Sigmoid colon (tissue), 7 donors: ENCODE results near the gene SYPL2. TPM values are rescaled to one million over a fixed set of nuclear protein-coding genes. Genes with fewer than 3 reads are reported as not detected.

ENCODE experiments used
- DNase-seq: peaks from one replicate; pipeline ENCODE4 v3.0.0-alpha.2; 2019
- H3K27ac ChIP-seq, 4 donors: fragments of 200-600 bp; sonication (generic); one replicate each; pipeline ENCODE4 v1.5.1; 2016 to 2019; ENCODE audit warnings: mild to moderate bottlenecking in 1 of 4
- H3K27me3 ChIP-seq, 3 donors: fragments of 200-600 bp; sonication (generic); one replicate each; pipeline ENCODE4 v1.5.1; 2019; ENCODE audit warnings: mild to moderate bottlenecking in 1 of 3
- H3K36me3 ChIP-seq, 4 donors: fragments of 200-600 bp; sonication (generic); one replicate each; pipeline ENCODE4 v1.5.1; 2016 to 2019
- H3K4me1 ChIP-seq, 4 donors: fragments of 200-600 bp; sonication (generic); one replicate each; pipeline ENCODE4 v1.5.1; 2017 to 2019
- H3K4me3 ChIP-seq, 4 donors: fragments of 200-600 bp; sonication (generic); one replicate each; pipeline ENCODE4 v1.5.1; 2017 to 2019; ENCODE audit warnings: mild to moderate bottlenecking in 2 of 4, moderate library complexity in 1 of 4
- H3K9me3 ChIP-seq, 4 donors: fragments of 200-600 bp in 3 of 4; sonication (generic) in 3 of 4; one replicate each; pipeline versions ENCODE4 v1.5.1 to v1.6.1; 2013 to 2019
- CTCF ChIP-seq, 4 experiments: fragments of 450-650 bp in 3 of 4; fragments of 200-600 bp in 1 of 4; IDR thresholded peaks; one replicate each; pipeline ENCODE4 v1.5.1; 2016 to 2019; ENCODE audit warnings: antibody characterized with exemption in 4 of 4, mild to moderate bottlenecking in 3 of 4, moderate library complexity in 2 of 4
- EP300 ChIP-seq, 4 donors: sonication (generic); formaldehyde crosslinking; IDR thresholded peaks; one replicate each; pipeline ENCODE4 v1.6.1; 2017; ENCODE audit warnings: antibody characterized with exemption in 4 of 4
- POLR2A ChIP-seq, 2 donors: fragments of 450-650 bp; IDR thresholded peaks; one replicate each; pipeline ENCODE4 v1.6.1; 2016; ENCODE audit warnings: antibody characterized with exemption in 2 of 2, mild to moderate bottlenecking in 2 of 2, moderate library complexity in 2 of 2
- POLR2AphosphoS5 ChIP-seq, 4 donors: sonication (generic); formaldehyde crosslinking; IDR thresholded peaks; one replicate each; pipeline ENCODE4 v1.6.1; 2017; ENCODE audit warnings: antibody characterized with exemption in 4 of 4
- WGBS, 2 donors: extraction: QIAGEN DNeasy Blood & Tissue Kit; methylation state at CpG; one replicate each; pipeline ENCODE4 v1.1.7; 2013; 5-methylcytosine and 5-hydroxymethylcytosine counted together
- intact Hi-C: fragments of 100-400 bp; cut with DNase I; formaldehyde crosslinking; loops from one replicate; pipeline ENCODE4 v1.15.1; 2023
- polyA plus RNA-seq, 3 donors: library from polyadenylated mRNA; stranded (reverse); fragments of 200-250 nt; gene quantifications; one replicate each; pipeline ENCODE4 v1.2.3, GENCODE V29; 2013
- total RNA-seq, 4 donors: library from RNA; depleted of rRNA; stranded (reverse); fragments of >200 nt; gene quantifications; one replicate each; pipeline ENCODE4 v1.1.0, GENCODE V29; 2016
- donor health status: healthy with polysubstance abuse.
- donor health status: Bipolar disorder and iron deficiency.
- donor health status: healthy.

The SYPL2 gene
- total and polyA plus RNA-seq, 7 donors = under 0.01 to 6.9 (median 2.1) TPM; not detected in 1

DNA sequence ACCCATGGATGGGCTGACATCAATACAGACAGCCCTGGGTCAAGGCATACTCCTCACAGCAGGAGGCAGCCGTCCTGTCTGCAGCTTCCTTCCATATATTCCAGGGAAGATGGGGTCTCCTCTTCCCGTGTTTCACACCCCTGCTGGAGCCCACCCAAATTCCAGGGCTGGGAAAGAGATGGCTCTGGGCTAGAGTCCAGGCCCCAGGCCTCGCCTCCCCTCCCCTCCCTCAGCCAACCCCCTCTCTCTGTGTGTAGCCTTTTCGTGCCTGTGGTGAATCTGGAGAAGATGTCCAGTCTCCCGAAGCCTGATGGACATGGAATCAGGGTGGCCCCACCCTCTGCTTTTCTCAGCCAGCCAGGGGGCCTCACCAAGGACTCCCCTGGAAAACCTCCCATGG is 20.9 kb downstream of the SYPL2 start:
- peaks cover 0 to 32% (median 26%) of the 10 kb centered on the region in 4 donors for H3K4me1 ChIP-seq
- DNase-seq = no peak
- H3K27me3 ChIP-seq = no peaks in the 10 kb centered on the region
- 83 to 90% methylated on average over 5 of the region's 5 CpGs for WGBS, 2 donors
- TF ChIP-seq EP300 (IDR thresholded peaks at IDR 0.05) (no peak), POLR2AphosphoS5 (IDR thresholded peaks at IDR 0.05) (no peak), CTCF (IDR thresholded peaks at IDR 0.05) (no peak)
- H3K9me3 ChIP-seq = no peaks in the 10 kb centered on the region
- intact Hi-C loops = no loop called here
- H3K27ac ChIP-seq = no peak overlapping the region
- no peak overlapping the region for H3K4me3 ChIP-seq
- H3K36me3 ChIP-seq = peaks cover 0 to 13% (median 3%) of the 10 kb centered on the region in 4 donors

DNA sequence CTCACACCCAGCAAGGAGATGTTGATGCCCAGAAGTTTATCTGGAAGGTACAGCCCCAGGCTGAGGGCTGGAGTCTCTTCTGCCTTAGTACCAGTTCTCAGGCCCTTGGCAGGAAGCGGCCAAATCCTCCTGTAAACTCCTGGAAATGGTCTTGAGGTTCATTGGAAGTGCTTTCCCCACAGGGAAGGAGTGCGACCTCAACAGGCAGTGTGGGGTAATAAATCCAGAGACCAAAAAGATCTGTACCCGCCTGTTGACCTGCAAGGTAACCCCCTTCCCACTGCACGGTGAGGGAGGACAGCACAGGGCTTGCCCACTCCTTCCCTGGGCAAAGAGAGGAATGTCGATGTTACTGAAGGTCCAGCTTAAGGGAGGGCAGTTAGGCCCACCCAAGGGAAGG is 21.9 kb downstream of the SYPL2 start:
- no peaks in the 10 kb centered on the region for H3K27me3 ChIP-seq
- H3K4me3 ChIP-seq = no peak overlapping the region
- no peak for DNase-seq
- H3K36me3 ChIP-seq = peaks cover 0 to 13% (median 3%) of the 10 kb centered on the region in 4 donors
- no peaks in the 10 kb centered on the region for H3K9me3 ChIP-seq
- H3K27ac ChIP-seq = no peak overlapping the region
- TF ChIP-seq POLR2AphosphoS5 (IDR thresholded peaks at IDR 0.05) (no peak), POLR2A (IDR thresholded peaks at IDR 0.05) (no peak), EP300 (IDR thresholded peaks at IDR 0.05) (no peak), CTCF (IDR thresholded peaks at IDR 0.05) (no peak)
- H3K4me1 ChIP-seq = peaks cover 0 to 27% (median 22%) of the 10 kb centered on the region in 4 donors
- intact Hi-C loops = no loop called here
- 85% methylated on average over 5 of the region's 5 CpGs for WGBS, 2 donors

DNA sequence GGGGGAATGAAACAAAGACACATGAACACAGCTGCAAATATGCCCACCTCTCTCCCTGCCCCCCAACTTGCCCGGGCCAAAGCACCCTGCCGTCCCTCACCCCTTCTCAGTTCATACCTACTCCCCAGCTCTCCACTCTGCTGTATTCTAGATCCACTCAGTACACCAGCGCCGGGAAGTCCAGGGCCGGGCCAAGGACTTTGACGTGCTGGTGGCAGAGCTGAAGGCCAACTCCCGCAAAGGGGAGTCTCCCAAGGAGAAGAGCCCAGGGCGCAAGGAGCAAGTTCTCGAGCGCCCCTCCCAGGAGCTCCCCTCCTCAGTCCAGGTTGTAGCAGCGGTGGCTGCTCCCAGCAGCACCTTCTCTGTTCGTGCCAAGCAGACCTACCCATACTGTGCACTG is 22.4 kb downstream of the SYPL2 start:
- peaks cover 0 to 29% (median 22%) of the 10 kb centered on the region in 4 donors for H3K4me1 ChIP-seq
- WGBS, 2 donors = 92 to 96% methylated on average over 12 of the region's 12 CpGs

GRCh38 chr1:109490029-109490933 is 23.9 kb downstream of the SYPL2 start:
- DNase-seq = peak; percentile 83

More for the DNA sequence above, 22.4 kb downstream of the SYPL2 start:
- Histone ChIP-seq H3K27ac (no peak overlapping the region), H3K27me3 (no peaks in the 10 kb centered on the region), H3K4me3 (no peak overlapping the region), H3K36me3 (peaks cover 0 to 13% (median 3%) of the 10 kb centered on the region in 4 donors), H3K9me3 (no peaks in the 10 kb centered on the region)
- intact Hi-C loops = no loop called here
- TF ChIP-seq POLR2A (IDR thresholded peaks at IDR 0.05) (no peak), EP300 (IDR thresholded peaks at IDR 0.05) (no peak), CTCF (IDR thresholded peaks at IDR 0.05) (no peak), POLR2AphosphoS5 (IDR thresholded peaks at IDR 0.05) (no peak)
- no peak for DNase-seq

More at GRCh38 chr1:109490029-109490933, 23.9 kb downstream of the SYPL2 start:
- Histone ChIP-seq H3K4me1 (peaks cover 0 to 28% (median 20%) of the 10 kb centered on the region in 4 donors), H3K4me3 (no peak overlapping the region), H3K27me3 (no peaks in the 10 kb centered on the region), H3K9me3 (no peaks in the 10 kb centered on the region), H3K27ac (peak overlapping the region in 1 of 4 donors; percentile 27), H3K36me3 (peaks cover 0 to 13% (median 3%) of the 10 kb centered on the region in 4 donors)
- intact Hi-C loops = no loop called here
- 90 to 91% methylated on average over 11 of the region's 11 CpGs for WGBS, 2 donors
- TF ChIP-seq EP300 (IDR thresholded peaks at IDR 0.05) = no peak
- peak; percentile 66 to 86 (median 74) for TF ChIP-seq CTCF (IDR thresholded peaks at IDR 0.05)
- TF ChIP-seq POLR2A (IDR thresholded peaks at IDR 0.05) = no peak
- peak in 2 of 4 donors; percentile 29 to 47 for TF ChIP-seq POLR2AphosphoS5 (IDR thresholded peaks at IDR 0.05)
